ENCODE results near the gene BCAN. TPM values are rescaled to one million over a fixed set of nuclear protein-coding genes. Genes with fewer than 3 reads are reported as not detected.

BCAN gene
- polyA plus RNA-seq, 1 donor (not counting 4 experiments of a cell fraction or from before 2014, with no cell fraction given): not detected

DNA sequence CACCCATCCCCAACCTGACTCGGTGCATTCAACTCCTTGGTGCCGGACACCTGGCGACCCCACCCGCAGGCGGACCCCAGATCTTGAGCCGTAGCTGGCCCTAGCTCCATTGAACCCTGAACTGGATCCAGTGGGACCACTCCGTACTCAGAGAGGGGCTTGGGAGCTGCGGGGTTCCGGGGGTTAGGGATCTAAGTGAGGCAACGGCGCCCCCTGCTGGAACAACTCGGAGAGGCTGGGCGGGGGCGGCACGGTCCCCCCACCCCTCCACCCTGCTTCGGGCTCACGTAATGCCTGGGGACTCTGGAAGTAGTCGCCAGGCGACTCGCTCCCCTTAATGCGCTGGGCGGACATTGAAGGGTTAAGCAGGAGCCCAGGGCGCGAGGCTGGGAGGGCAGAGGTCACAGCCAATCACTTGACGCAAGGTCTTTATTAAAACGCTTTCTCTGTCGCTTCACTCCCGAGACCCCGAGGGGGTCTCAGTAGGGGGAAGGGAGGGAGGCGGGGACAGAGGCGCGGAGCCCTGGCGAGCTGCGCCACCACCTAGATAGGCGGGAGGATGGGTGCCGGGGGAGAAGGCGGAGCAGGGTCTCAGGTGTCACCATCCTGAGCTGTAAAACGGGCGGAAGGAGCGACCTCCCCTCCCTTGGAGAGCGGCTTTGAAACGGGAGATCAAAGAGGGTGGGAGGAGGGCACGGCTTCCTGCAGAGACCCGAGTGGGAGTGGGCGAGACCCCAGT is 64.2 kb downstream of the BCAN start:
- dilution Hi-C loops (cut with MboI; ENCODE audit: extremely low pct_ligation_motif_present, low sequenced_read_pairs): no loop called here
- H3K9ac ChIP-seq (ENCODE audit: control insufficient read depth, extremely low read depth, insufficient read depth, low read length): peak overlapping the region; percentile 58
- no peaks in the 10 kb centered on the region for H3K9me1 ChIP-seq (ENCODE audit: control insufficient read depth, extremely low read depth, insufficient read depth, low read length)
- peak overlapping the region; percentile 89 for H3K4me2 ChIP-seq (ENCODE audit: control insufficient read depth, extremely low read depth, insufficient read depth, low read depth, low read length)
- H3K36me3 ChIP-seq (ENCODE audit: control insufficient read depth in 2 of 2, extremely low read depth in 1 of 2, insufficient read depth in 2 of 2, low read length in 2 of 2): no peaks in the 10 kb centered on the region
- no peak overlapping the region for H3K27ac ChIP-seq (ENCODE audit: control insufficient read depth, insufficient read depth, low read length)
- H3K79me2 ChIP-seq (ENCODE audit: control insufficient read depth, insufficient read depth, low read length): no peaks in the 10 kb centered on the region
- peak overlapping the region; percentile 31 to 51 (median 50) for H3K4me3 ChIP-seq (ENCODE audit: control insufficient read depth in 2 of 3, extremely low read depth in 1 of 3, insufficient read depth in 2 of 3, low read depth in 1 of 3, low read length in 3 of 3)
- H2AFZ ChIP-seq (ENCODE audit: control insufficient read depth, low read length): peak overlapping the region; percentile 41
- H3K9me3 ChIP-seq (ENCODE audit: control insufficient read depth, low read depth, low read length): no peaks in the 10 kb centered on the region
- FAIRE-seq: no peak
- no peaks in the 10 kb centered on the region for H4K20me1 ChIP-seq (ENCODE audit: control insufficient read depth, extremely low read depth, insufficient read depth, low read length)
- DNase-seq (ENCODE audit: low read depth, low spot score): no peak
- TF ChIP-seq, protein P1, sequence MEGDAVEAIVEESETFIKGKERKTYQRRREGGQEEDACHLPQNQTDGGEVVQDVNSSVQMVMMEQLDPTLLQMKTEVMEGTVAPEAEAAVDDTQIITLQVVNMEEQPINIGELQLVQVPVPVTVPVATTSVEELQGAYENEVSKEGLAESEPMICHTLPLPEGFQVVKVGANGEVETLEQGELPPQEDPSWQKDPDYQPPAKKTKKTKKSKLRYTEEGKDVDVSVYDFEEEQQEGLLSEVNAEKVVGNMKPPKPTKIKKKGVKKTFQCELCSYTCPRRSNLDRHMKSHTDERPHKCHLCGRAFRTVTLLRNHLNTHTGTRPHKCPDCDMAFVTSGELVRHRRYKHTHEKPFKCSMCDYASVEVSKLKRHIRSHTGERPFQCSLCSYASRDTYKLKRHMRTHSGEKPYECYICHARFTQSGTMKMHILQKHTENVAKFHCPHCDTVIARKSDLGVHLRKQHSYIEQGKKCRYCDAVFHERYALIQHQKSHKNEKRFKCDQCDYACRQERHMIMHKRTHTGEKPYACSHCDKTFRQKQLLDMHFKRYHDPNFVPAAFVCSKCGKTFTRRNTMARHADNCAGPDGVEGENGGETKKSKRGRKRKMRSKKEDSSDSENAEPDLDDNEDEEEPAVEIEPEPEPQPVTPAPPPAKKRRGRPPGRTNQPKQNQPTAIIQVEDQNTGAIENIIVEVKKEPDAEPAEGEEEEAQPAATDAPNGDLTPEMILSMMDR (optimal IDR thresholded peaks at IDR 0.05 in 1 of 3, IDR thresholded peaks at IDR 0.05 in 1 of 3, conservative IDR thresholded peaks at IDR 0.05 in 1 of 3; ENCODE audit: extremely low read depth in 1 of 3, insufficient read depth in 2 of 3, low read length in 3 of 3): peak; percentile 67 to 91 (median 83)
- TF ChIP-seq EZH2 (IDR thresholded peaks at IDR 0.05; ENCODE audit: low read length): peak; percentile 27
- H3K27me3 ChIP-seq (ENCODE audit: control insufficient read depth, extremely low read depth, insufficient read depth, low read length): peaks cover 20% of the 10 kb centered on the region
- peaks cover 37% of the 10 kb centered on the region for H3K4me1 ChIP-seq (ENCODE audit: control insufficient read depth, extremely low read depth, insufficient read depth, low read length)

GRCh38 chr1:156706657-156707416 is 64.9 kb downstream of the BCAN start:
- Histone ChIP-seq H2AFZ (ENCODE audit: control insufficient read depth, low read length) (no peak overlapping the region), H3K4me2 (ENCODE audit: control insufficient read depth, extremely low read depth, insufficient read depth, low read depth, low read length) (peak overlapping the region; percentile 89), H3K9ac (ENCODE audit: control insufficient read depth, extremely low read depth, insufficient read depth, low read length) (no peak overlapping the region), H3K79me2 (ENCODE audit: control insufficient read depth, insufficient read depth, low read length) (no peaks in the 10 kb centered on the region), H3K9me1 (ENCODE audit: control insufficient read depth, extremely low read depth, insufficient read depth, low read length) (no peaks in the 10 kb centered on the region), H3K36me3 (ENCODE audit: control insufficient read depth in 2 of 2, extremely low read depth in 1 of 2, insufficient read depth in 2 of 2, low read length in 2 of 2) (no peaks in the 10 kb centered on the region), H3K27me3 (ENCODE audit: control insufficient read depth, extremely low read depth, insufficient read depth, low read length) (peaks cover 20% of the 10 kb centered on the region), H4K20me1 (ENCODE audit: control insufficient read depth, extremely low read depth, insufficient read depth, low read length) (no peaks in the 10 kb centered on the region), H3K27ac (ENCODE audit: control insufficient read depth, insufficient read depth, low read length) (no peak overlapping the region), H3K4me3 (ENCODE audit: control insufficient read depth in 2 of 3, extremely low read depth in 1 of 3, insufficient read depth in 2 of 3, low read depth in 1 of 3, low read length in 3 of 3) (peak overlapping the region in 2 of 3 experiments; percentile 2 to 50), H3K4me1 (ENCODE audit: control insufficient read depth, extremely low read depth, insufficient read depth, low read length) (peaks cover 37% of the 10 kb centered on the region), H3K9me3 (ENCODE audit: control insufficient read depth, low read depth, low read length) (no peaks in the 10 kb centered on the region)
- DNase-seq (ENCODE audit: low read depth, low spot score) (no peak), FAIRE-seq (no peak)
- dilution Hi-C loops (cut with MboI; ENCODE audit: extremely low pct_ligation_motif_present, low sequenced_read_pairs): no loop called here
- no peak for TF ChIP-seq EZH2 (IDR thresholded peaks at IDR 0.05; ENCODE audit: low read length)
- TF ChIP-seq, protein P1 (optimal IDR thresholded peaks at IDR 0.05 in 1 of 3, IDR thresholded peaks at IDR 0.05 in 1 of 3, conservative IDR thresholded peaks at IDR 0.05 in 1 of 3; ENCODE audit: extremely low read depth in 1 of 3, insufficient read depth in 2 of 3, low read length in 3 of 3): no peak

Data from keratinocyte (primary cell).